Type B pancreatic cell (in vitro differentiated cells): Measurements from ENCODE around the gene ZNF311. TPM values are rescaled to one million over a fixed set of nuclear protein-coding genes. Genes with fewer than 3 reads are reported as not detected.

ENCODE experiments used
- DNase-seq: peaks from one replicate; pipeline ENCODE4 v3.0.0; 2021; ENCODE audit warnings: mixed read lengths; ENCODE audit not compliant: unreplicated experiment; ENCODE audit errors: extremely low spot score
- H3K27ac Mint-ChIP-seq: 2 replicates; pipeline ENCODE4 v1.8.0; 2021; ENCODE audit warnings: mild to moderate bottlenecking, mixed read lengths
- H3K27me3 Mint-ChIP-seq: 2 replicates; pipeline ENCODE4 v1.8.0; 2021; ENCODE audit warnings: mixed read lengths
- H3K36me3 Mint-ChIP-seq: 2 replicates; pipeline ENCODE4 v1.8.0; 2021; ENCODE audit warnings: mixed read lengths
- H3K4me1 Mint-ChIP-seq: one replicate; pipeline ENCODE4 v1.8.0; 2021; ENCODE audit warnings: mixed read lengths; ENCODE audit not compliant: unreplicated experiment
- H3K4me3 Mint-ChIP-seq: 2 replicates; pipeline ENCODE4 v1.8.0; 2021; ENCODE audit warnings: mild to moderate bottlenecking, mixed read lengths
- H3K9me3 Mint-ChIP-seq: 2 replicates; pipeline ENCODE4 v1.8.0; 2021; ENCODE audit warnings: mixed read lengths
- CTCF ChIP-seq: fragments of 200-600 bp; sonication (generic); conservative IDR thresholded peaks from 2 replicates; pipeline ENCODE4 v1.5.0; 2021; ENCODE audit warnings: antibody characterized with exemption, mild to moderate bottlenecking
- long read RNA-seq: library from polyadenylated mRNA; unstranded; transcript quantifications from one replicate; pipeline ENCODE4 v2.0.0, GENCODE V29; 2020
- total RNA-seq: library from RNA; stranded (reverse); gene quantifications from 2 replicates; pipeline ENCODE4 v1.2.1, GENCODE V29; 2021; ENCODE audit warnings: low replicate concordance

ZNF311 gene
- total RNA-seq: 0.68 and 2.2 TPM in 2 replicates
- long read RNA-seq, partial matches to known transcripts: 0 of 5 reads
- long read RNA-seq, other reads (novel, unspliced or antisense): 5 of 5 reads

- Mint-ChIP-seq H3K27me3 (peaks cover 46% of the 10 kb centered on the region), H3K9me3 (no peaks in the 10 kb centered on the region), H3K4me1 (no peaks in the 10 kb centered on the region), H3K36me3 (no peaks in the 10 kb centered on the region), H3K27ac (peak within 1 kb of the TSS; percentile 52), H3K4me3 (peak within 1 kb of the TSS; percentile 90)
- TF ChIP-seq CTCF: no peak
- no peak for DNase-seq
Measured at GRCh38 chr6:29005183-29005885, at the start of gene ZNF311. Gene ZNF311, minus strand, starts transcription at chr6:29005315. Its CDS starts 1,361 bp downstream, at chr6:29003954.

DNA sequence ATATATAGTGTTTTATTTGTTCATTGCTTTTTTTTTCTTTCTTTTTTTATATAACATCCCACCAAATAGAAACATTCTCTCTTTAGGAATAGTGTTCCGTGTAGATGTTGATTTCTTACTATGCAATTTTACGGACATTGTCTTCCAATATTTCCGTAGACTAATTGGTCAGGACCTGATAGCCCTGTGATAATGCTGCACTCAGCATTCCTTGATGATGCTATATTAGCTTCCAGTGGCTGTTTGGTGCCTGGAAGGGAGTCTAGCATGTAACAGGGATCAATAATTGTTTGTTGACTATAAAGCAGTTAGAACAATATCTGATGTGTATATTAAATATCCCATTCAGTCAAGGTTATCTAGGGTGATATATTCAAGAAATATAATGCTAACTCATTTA lies 46.6 kb upstream of the ZNF311 start:
- no peak overlapping the region for H3K4me3 Mint-ChIP-seq
- no peaks in the 10 kb centered on the region for H3K4me1 Mint-ChIP-seq
- no peak for TF ChIP-seq CTCF
- no peaks in the 10 kb centered on the region for H3K36me3 Mint-ChIP-seq
- no peak overlapping the region for H3K27ac Mint-ChIP-seq
- H3K27me3 Mint-ChIP-seq: peaks cover 40% of the 10 kb centered on the region
- H3K9me3 Mint-ChIP-seq: no peaks in the 10 kb centered on the region
- no peak for DNase-seq

DNA sequence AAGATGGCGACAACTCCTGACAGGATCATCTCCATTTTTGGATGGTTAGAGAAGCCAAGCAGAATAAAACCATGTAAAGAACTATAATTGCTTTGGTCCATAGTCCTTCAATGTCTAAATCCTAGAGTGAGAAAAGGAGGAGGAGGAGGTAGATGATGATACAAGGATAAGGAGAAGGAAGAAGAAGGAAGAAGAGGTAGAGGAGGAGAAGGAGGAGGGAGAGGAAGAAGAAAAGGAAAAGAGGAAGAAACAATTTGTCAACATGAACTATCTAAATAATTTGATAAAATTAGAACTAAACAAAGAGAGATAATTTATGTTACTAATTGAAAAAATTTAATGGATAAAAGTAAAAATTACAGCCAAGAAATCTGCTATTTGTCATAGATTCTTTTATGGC lies 40.0 kb upstream of the ZNF311 start, which contains the start of gene OR2W1:
Gene OR2W1, minus strand, starts transcription at position 101 of the 400 bp plus-strand sequence. Its CDS starts 0 bp downstream, at position 101.
- Mint-ChIP-seq H3K4me1 (no peaks in the 10 kb centered on the region), H3K27ac (no peak within 1 kb of the TSS), H3K36me3 (no peaks in the 10 kb centered on the region), H3K9me3 (no peaks in the 10 kb centered on the region), H3K27me3 (peaks cover 45% of the 10 kb centered on the region), H3K4me3 (no peak within 1 kb of the TSS)
- no peak for TF ChIP-seq CTCF
- DNase-seq: no peak

GRCh38 chr6:29035951-29036350 lies 30.8 kb upstream of the ZNF311 start:
- Mint-ChIP-seq H3K27me3 (peaks cover 14% of the 10 kb centered on the region), H3K27ac (no peak overlapping the region), H3K4me3 (no peak overlapping the region), H3K36me3 (no peaks in the 10 kb centered on the region), H3K9me3 (no peaks in the 10 kb centered on the region), H3K4me1 (no peaks in the 10 kb centered on the region)
- TF ChIP-seq CTCF: no peak
- no peak for DNase-seq

DNA sequence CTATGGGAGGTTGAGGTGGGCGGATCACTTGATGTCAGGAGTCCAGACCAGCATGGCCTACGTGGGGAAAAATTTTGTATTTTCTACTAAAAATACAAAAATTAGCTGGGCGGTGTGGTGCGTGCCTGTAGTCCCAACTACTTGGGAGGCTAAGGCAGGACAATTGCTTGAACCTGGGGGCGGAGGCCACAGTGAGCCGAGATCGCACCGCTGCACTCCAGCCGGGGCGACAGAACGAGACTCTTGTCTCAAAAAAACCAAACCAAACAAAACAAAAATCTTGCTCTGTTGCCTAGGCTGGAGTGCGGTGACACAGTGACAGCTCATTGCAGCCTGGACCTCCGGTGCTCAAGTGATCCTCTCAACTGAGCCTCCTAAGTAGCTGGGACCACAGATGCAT lies 23.7 kb upstream of the ZNF311 start:
- no peaks in the 10 kb centered on the region for H3K4me1 Mint-ChIP-seq
- H3K27me3 Mint-ChIP-seq: peaks cover 46% of the 10 kb centered on the region
- no peak for DNase-seq
- no peak overlapping the region for H3K4me3 Mint-ChIP-seq
- H3K27ac Mint-ChIP-seq: no peak overlapping the region
- TF ChIP-seq CTCF: no peak
- no peaks in the 10 kb centered on the region for H3K9me3 Mint-ChIP-seq
- no peaks in the 10 kb centered on the region for H3K36me3 Mint-ChIP-seq
